HG03439 (cell line): Measurements from ENCODE around the gene PWWP2A.
"Not testable (repeated sequence)": the region's sequence is repeated elsewhere in the genome, so short reads cannot be mapped to it uniquely, and the experiment has no call there.

Source experiments
- ATAC-seq: cut with Tn5 transposase; IDR thresholded peaks from one replicate; pipeline ENCODE4 v1.9.1; 2021; ENCODE audit warnings: mild to moderate bottlenecking, moderate library complexity; ENCODE audit not compliant: unreplicated experiment

PWWP2A gene

GRCh38 chr5:160119142-160119904, at the start of gene PWWP2A:
TSS of gene PWWP2A (minus strand) at chr5:160119450. CDS start at chr5:160119388, 62 bp downstream.
- peak; percentile 88 for ATAC-seq

DNA sequence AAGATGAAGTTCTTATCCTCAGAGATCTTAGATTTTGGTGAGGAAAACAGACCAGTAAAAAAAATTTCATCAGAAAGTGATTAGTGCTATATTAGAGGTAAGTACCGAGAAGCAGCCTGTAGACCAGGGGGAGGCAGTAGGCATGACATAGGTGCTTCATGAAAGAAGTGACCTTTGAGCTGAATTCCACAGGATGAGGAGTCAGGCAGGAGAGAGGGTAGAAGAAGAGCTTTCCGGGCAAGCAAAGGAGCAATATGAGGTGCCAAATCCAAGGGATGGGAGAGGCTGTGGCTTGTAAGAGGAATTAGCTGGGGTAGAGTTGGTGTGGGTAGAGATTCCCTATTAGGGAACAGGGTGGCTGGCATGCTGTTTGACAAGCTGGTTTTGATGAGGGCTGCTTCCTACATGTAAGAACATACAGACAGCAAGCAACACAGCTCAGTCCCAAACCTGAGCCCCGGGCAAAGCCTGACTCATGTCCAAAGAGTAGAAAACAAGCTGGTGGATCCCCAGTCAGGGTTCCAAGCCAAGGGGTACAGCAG, 48.4 kb upstream of the PWWP2A start:
- ATAC-seq, result no peak

- ATAC-seq, result no peak
Measured at GRCh38 chr5:160166973-160167623, 47.8 kb upstream of the PWWP2A start.

DNA sequence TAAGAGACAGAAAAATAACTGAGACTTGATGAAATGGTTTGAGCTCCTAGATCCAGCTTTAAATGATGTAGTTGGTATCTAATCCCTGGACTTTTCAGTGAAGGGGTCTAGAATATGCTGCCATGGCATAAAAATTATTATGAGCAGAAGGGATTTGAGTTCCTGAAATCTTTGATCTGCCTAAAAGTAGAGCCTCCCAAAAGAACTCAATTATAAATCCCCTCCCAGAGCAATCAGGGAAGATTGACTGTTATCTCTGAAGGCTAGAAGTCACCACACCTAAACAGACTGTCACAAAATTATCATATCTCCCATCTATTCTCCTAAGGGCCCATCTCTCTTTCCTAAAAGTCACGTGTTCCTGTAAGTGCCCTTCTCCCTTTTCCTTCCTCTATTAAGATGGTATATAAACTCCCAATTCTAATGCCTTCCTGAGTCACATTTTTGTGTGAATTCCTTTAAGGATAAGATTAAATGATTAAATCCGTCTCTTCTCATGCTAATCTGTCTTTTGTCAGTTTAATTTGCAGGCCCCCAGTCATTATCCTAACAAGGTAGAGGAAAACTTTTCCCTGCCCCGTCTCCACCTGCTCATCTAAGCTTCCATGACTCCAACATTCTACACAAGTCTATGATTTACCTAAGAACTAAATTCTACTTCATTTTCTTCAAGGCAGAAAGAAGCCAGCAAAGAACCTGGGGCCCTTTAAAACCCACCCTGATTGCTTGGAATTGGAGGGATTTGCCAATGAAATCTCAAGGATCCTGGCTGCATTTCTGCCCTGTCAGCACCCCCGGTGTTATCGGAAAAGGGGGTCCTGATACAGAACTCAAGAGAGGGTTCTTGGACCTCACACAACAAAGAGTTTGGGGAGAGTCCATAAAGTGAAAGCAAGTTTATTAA, 47.1 kb upstream of the PWWP2A start:
- ATAC-seq, result no peak

- no peak for ATAC-seq
Measured at GRCh38 chr5:160165137-160166068, 46.2 kb upstream of the PWWP2A start.

GRCh38 chr5:160162910-160163309, 43.7 kb upstream of the PWWP2A start:
- no peak for ATAC-seq

- no peak for ATAC-seq
Measured at GRCh38 chr5:160161626-160162025, 42.4 kb upstream of the PWWP2A start.

GRCh38 chr5:160160875-160161274, 41.6 kb upstream of the PWWP2A start:
- ATAC-seq, result not testable (repeated sequence)

- ATAC-seq, result no peak
Measured at GRCh38 chr5:160159991-160160792, 40.9 kb upstream of the PWWP2A start.

DNA sequence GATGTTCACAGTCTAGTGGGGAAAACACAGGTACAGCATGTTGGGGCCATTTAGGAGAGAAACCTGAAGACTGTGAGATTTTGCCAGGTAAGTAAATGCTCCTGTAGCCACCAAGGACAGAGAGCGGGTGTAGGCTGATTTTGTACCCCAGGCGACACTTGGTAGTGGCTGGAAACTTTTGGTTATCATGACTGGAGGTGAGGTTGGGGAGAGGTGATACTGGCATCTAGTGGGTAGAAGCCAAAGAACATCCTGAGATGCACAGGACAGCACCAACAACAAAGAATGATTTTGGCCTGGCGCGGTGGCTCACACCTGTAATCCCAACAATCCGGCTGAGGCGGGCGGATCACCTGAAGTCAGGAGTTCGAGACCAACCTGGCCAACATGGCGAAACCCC, 38.8 kb upstream of the PWWP2A start:
- ATAC-seq, result no peak

GRCh38 chr5:160155017-160155750, 35.9 kb upstream of the PWWP2A start:
- ATAC-seq, result no peak

GRCh38 chr5:160152901-160153300, 33.7 kb upstream of the PWWP2A start:
- ATAC-seq, result no peak

DNA sequence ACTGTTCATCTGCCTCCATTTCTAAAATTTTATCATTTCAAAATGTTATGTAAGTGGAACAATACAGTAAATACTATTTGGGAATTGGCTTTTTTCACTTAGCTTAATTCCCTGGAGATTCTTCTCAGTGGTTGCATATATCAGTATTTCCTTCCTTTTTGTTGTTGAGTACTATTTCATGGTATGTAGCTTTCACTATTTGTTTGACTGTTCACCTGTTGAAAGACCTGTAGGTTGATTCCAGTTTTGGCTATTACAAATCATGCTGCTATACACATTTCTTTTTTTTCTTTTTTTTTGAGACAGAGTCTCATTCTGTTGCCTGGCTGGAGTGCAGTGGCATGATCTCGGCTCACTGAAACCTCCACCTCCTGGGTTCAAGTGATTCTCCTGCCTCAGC, 33.0 kb upstream of the PWWP2A start:
- no peak for ATAC-seq

GRCh38 chr5:160151017-160151416, 31.8 kb upstream of the PWWP2A start:
- no peak for ATAC-seq

- ATAC-seq, result no peak
Measured at GRCh38 chr5:160150381-160150780, 31.1 kb upstream of the PWWP2A start.

GRCh38 chr5:160144436-160144835, 25.2 kb upstream of the PWWP2A start:
- not testable (repeated sequence) for ATAC-seq

DNA sequence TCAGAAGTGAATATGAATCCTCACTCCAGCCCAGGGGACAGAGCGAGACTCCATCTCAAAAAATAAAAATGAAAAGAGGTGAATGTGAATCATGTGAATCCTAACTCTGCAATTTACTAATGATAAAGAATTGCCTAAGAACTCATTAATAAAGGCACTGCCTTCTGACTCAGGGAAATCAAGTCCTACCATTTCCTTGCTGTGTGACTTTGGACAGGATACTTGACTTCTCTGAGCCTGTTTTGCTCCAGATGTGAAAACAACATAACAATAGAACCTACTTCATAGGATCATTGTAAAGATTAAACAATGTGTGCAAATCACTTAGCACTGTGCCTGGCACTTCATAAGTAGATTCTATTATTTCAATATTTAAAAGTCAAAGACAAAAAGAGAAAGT, 15.1 kb upstream of the PWWP2A start:
- ATAC-seq, result no peak

DNA sequence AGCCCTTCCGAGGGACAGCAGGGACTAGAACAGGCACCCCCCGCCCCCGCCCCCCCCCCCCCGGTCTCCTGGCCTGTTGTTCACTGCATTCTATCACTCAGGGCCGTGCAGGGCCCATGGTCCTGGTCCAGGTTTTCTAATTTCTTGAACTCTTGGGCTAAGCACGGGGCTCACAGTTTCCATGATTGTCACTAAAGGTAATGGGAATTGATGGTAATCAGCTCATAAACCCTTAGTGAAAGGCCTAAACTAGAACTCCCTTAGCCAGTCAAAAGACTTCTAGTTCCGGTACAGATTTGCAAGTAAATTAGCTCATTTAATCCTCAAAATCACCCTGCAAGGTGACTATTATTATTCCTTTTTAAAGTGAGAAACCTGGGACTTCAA, 14.7 kb upstream of the PWWP2A start:
- ATAC-seq, result no peak
